HepG2 (cell line): ENCODE results near the gene AAMP. TPM values are rescaled to one million over a fixed set of nuclear protein-coding genes. Genes with fewer than 3 reads are reported as not detected.

ENCODE experiments used
- HHEX ChIP-seq: IDR thresholded peaks from 2 replicates; pipeline ENCODE4 v1.6.1; 2016; ENCODE audit warnings: control low read depth
- HNRNPLL ChIP-seq: fragments of 200-400 bp; formaldehyde crosslinking; IDR thresholded peaks from 2 replicates; pipeline ENCODE4 v1.6.1; 2017; ENCODE audit warnings: mild to moderate bottlenecking, low read depth, low read length; ENCODE audit not compliant: poor library complexity, severe bottlenecking
- KDM6A ChIP-seq: IDR thresholded peaks from 2 replicates; pipeline ENCODE4 v1.6.1; 2016; ENCODE audit warnings: low read depth
- MTA1 ChIP-seq: sonication (generic); formaldehyde crosslinking; IDR thresholded peaks from 2 replicates; pipeline ENCODE4 v1.4.0; 2020; ENCODE audit warnings: missing genetic modification reagents, mild to moderate bottlenecking, borderline replicate concordance
- NFATC3 ChIP-seq: sonication (generic); formaldehyde crosslinking; IDR thresholded peaks from 2 replicates; pipeline ENCODE4 v1.5.1; 2020; ENCODE audit warnings: mild to moderate bottlenecking, missing genetic modification reagents
- NFIC ChIP-seq: IDR thresholded peaks from 2 replicates; pipeline ENCODE4 v1.6.1; 2012; ENCODE audit warnings: mild to moderate bottlenecking, low read length, inconsistent platforms
- SMAD3 ChIP-seq: sonication (generic); formaldehyde crosslinking; IDR thresholded peaks from 2 replicates; pipeline ENCODE4 v1.4.0; 2020; ENCODE audit warnings: missing genetic modification reagents
- ZFYVE20 ChIP-seq: sonication (generic); formaldehyde crosslinking; IDR thresholded peaks from 2 replicates; pipeline ENCODE4 v1.8.0; 2023; ENCODE audit warnings: low read depth, mild to moderate bottlenecking, moderate library complexity, missing genetic modification reagents, borderline replicate concordance
- ZKSCAN5 ChIP-seq: sonication (generic); formaldehyde crosslinking; IDR thresholded peaks from 2 replicates; pipeline ENCODE4 v1.5.1; 2020; ENCODE audit warnings: mild to moderate bottlenecking, missing genetic modification reagents
- ZNF20 ChIP-seq: sonication (generic); formaldehyde crosslinking; IDR thresholded peaks from 2 replicates; pipeline ENCODE4 v1.4.0; 2020; ENCODE audit warnings: mild to moderate bottlenecking, moderate library complexity, missing genetic modification reagents
- ZNF207 ChIP-seq: fragments of 450-650 bp; IDR thresholded peaks from 2 replicates; pipeline ENCODE4 v1.6.1; 2016; ENCODE audit warnings: antibody characterized with exemption, borderline replicate concordance
- ZNF766 ChIP-seq: sonication (generic); formaldehyde crosslinking; IDR thresholded peaks from 2 replicates; pipeline ENCODE4 v1.5.0; 2020; ENCODE audit warnings: missing genetic modification reagents, borderline replicate concordance
- polyA plus RNA-seq, 8 experiments: library from polyadenylated mRNA; depleted of rRNA in 3 of 8; stranded (reverse) in 7 of 8; unstranded in 1 of 8; fragments of >200 nt; fragmentation: Illumina TruSeq in 4 of 8; extraction: Trizol in 4 of 8; gene quantifications; 2 replicates each; pipeline versions ENCODE4 v1.2.1 to v1.2.3, GENCODE V29; 2011 to 2016; ENCODE audit warnings: low read depth in 4 of 8, missing spikeins in 1 of 8, mixed read lengths in 1 of 8; ENCODE audit not compliant: insufficient read depth in 1 of 8
- total RNA-seq, 5 experiments: library from RNA; depleted of rRNA; stranded (reverse); fragments of >200 nt; fragmentation: Illumina TruSeq; extraction: Trizol; gene quantifications; 2 replicates each; pipeline ENCODE4 v1.2.3, GENCODE V29; 2016; ENCODE audit warnings: low read depth in 1 of 5
- TF ChIP-seq, protein P1 (sequence below): sonication (generic); formaldehyde crosslinking; IDR thresholded peaks from 2 replicates; pipeline ENCODE4 v1.5.0; 2020; ENCODE audit warnings: mild to moderate bottlenecking, missing genetic modification reagents, borderline replicate concordance
- TF ChIP-seq, protein P2 (sequence below): IDR thresholded peaks from 2 replicates; pipeline ENCODE4 v1.6.1; 2016; ENCODE audit warnings: low read depth, control low read depth
- TF ChIP-seq, protein P3 (sequence below): sonication (generic); formaldehyde crosslinking; IDR thresholded peaks from 2 replicates; pipeline ENCODE4 v1.4.0; 2020; ENCODE audit warnings: missing genetic modification reagents; ENCODE audit errors: not compliant biosample characterization
- TF ChIP-seq, protein P4 (sequence below): sonication (generic); formaldehyde crosslinking; IDR thresholded peaks from 2 replicates; pipeline ENCODE4 v1.4.0; 2020; ENCODE audit warnings: missing genetic modification reagents

Gene AAMP
- total and polyA plus RNA-seq, 2 of the 13 experiments (the other 11 are each of a cell fraction or from before 2014, with no cell fraction given): 110 to 186 TPM

DNA sequence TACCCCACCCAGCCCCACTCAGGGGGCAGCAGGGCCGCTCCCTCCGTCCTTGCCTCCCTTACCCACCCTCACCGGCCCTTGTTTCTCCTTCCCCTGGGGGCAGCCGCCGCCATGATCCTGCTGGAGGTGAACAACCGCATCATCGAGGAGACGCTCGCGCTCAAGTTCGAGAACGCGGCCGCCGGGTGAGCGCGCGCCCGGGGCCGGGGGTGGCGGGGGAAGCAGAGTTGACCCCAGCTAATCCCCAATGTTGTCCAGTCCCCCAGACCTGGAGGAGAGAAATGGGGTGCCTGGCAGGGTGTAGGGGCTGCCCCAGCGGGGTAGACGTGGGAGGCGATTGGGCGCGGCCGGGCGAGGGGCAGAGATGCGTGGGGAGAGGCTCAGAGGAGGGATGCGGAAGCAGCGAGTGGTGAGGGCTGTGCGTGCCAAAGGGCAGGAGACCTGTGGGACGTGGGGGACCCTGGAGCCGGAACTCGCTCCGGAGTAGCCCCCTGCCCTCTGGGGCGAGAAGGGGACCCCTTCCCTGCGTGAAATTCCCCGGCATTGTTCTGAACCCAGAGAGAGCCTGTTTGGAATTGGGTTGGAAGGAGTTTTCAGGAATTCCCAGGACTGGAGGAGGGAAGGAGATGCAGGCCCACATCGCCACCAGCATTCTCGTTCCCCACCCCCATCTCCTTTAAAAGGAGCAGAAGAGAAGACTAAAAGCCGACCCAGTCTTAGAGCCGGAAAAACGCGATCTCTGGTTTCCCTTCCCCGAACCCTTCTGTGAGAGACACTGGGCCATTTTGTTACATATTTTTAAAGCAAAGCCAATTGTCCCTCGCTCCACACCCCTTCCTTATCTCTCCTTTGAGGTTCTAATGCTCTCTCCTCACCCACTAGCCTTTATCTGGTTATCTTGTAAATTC, 52.3 kb downstream of the AAMP start (continued):
- TF ChIP-seq, protein P1, sequence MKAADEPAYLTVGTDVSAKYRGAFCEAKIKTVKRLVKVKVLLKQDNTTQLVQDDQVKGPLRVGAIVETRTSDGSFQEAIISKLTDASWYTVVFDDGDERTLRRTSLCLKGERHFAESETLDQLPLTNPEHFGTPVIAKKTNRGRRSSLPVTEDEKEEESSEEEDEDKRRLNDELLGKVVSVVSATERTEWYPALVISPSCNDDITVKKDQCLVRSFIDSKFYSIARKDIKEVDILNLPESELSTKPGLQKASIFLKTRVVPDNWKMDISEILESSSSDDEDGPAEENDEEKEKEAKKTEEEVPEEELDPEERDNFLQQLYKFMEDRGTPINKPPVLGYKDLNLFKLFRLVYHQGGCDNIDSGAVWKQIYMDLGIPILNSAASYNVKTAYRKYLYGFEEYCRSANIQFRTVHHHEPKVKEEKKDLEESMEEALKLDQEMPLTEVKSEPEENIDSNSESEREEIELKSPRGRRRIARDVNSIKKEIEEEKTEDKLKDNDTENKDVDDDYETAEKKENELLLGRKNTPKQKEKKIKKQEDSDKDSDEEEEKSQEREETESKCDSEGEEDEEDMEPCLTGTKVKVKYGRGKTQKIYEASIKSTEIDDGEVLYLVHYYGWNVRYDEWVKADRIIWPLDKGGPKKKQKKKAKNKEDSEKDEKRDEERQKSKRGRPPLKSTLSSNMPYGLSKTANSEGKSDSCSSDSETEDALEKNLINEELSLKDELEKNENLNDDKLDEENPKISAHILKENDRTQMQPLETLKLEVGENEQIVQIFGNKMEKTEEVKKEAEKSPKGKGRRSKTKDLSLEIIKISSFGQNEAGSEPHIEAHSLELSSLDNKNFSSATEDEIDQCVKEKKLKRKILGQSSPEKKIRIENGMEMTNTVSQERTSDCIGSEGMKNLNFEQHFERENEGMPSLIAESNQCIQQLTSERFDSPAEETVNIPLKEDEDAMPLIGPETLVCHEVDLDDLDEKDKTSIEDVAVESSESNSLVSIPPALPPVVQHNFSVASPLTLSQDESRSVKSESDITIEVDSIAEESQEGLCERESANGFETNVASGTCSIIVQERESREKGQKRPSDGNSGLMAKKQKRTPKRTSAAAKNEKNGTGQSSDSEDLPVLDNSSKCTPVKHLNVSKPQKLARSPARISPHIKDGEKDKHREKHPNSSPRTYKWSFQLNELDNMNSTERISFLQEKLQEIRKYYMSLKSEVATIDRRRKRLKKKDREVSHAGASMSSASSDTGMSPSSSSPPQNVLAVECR (CRISPR knock-in tag): peak; percentile 69
- no peak for TF ChIP-seq HHEX
- TF ChIP-seq NFIC: no peak
- TF ChIP-seq KDM6A: no peak
- no peak for TF ChIP-seq ZNF766
- no peak for TF ChIP-seq ZFYVE20 (CRISPR knock-in tag)
- TF ChIP-seq ZNF20 (CRISPR knock-in tag): no peak
- no peak for TF ChIP-seq ZNF207
- TF ChIP-seq, protein P2, sequence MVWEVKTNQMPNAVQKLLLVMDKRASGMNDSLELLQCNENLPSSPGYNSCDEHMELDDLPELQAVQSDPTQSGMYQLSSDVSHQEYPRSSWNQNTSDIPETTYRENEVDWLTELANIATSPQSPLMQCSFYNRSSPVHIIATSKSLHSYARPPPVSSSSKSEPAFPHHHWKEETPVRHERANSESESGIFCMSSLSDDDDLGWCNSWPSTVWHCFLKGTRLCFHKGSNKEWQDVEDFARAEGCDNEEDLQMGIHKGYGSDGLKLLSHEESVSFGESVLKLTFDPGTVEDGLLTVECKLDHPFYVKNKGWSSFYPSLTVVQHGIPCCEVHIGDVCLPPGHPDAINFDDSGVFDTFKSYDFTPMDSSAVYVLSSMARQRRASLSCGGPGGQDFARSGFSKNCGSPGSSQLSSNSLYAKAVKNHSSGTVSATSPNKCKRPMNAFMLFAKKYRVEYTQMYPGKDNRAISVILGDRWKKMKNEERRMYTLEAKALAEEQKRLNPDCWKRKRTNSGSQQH (CRISPR knock-in tag): 0 out of 2 replicates have a peak, but pooled peaks have one; percentile 46
- TF ChIP-seq, protein P3, sequence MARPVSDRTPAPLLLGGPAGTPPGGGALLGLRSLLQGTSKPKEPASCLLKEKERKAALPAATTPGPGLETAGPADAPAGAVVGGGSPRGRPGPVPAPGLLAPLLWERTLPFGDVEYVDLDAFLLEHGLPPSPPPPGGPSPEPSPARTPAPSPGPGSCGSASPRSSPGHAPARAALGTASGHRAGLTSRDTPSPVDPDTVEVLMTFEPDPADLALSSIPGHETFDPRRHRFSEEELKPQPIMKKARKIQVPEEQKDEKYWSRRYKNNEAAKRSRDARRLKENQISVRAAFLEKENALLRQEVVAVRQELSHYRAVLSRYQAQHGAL: no peak
- TF ChIP-seq ZKSCAN5: no peak
- 0 out of 2 replicates have a peak, but pooled peaks have one; percentile 55 for TF ChIP-seq MTA1
- TF ChIP-seq, protein P4, sequence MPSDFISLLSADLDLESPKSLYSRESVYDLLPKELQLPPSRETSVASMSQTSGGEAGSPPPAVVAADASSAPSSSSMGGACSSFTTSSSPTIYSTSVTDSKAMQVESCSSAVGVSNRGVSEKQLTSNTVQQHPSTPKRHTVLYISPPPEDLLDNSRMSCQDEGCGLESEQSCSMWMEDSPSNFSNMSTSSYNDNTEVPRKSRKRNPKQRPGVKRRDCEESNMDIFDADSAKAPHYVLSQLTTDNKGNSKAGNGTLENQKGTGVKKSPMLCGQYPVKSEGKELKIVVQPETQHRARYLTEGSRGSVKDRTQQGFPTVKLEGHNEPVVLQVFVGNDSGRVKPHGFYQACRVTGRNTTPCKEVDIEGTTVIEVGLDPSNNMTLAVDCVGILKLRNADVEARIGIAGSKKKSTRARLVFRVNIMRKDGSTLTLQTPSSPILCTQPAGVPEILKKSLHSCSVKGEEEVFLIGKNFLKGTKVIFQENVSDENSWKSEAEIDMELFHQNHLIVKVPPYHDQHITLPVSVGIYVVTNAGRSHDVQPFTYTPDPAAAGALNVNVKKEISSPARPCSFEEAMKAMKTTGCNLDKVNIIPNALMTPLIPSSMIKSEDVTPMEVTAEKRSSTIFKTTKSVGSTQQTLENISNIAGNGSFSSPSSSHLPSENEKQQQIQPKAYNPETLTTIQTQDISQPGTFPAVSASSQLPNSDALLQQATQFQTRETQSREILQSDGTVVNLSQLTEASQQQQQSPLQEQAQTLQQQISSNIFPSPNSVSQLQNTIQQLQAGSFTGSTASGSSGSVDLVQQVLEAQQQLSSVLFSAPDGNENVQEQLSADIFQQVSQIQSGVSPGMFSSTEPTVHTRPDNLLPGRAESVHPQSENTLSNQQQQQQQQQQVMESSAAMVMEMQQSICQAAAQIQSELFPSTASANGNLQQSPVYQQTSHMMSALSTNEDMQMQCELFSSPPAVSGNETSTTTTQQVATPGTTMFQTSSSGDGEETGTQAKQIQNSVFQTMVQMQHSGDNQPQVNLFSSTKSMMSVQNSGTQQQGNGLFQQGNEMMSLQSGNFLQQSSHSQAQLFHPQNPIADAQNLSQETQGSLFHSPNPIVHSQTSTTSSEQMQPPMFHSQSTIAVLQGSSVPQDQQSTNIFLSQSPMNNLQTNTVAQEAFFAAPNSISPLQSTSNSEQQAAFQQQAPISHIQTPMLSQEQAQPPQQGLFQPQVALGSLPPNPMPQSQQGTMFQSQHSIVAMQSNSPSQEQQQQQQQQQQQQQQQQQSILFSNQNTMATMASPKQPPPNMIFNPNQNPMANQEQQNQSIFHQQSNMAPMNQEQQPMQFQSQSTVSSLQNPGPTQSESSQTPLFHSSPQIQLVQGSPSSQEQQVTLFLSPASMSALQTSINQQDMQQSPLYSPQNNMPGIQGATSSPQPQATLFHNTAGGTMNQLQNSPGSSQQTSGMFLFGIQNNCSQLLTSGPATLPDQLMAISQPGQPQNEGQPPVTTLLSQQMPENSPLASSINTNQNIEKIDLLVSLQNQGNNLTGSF: no peak
- TF ChIP-seq SMAD3: 0 out of 2 replicates have a peak, but pooled peaks have one; percentile 3
- no peak for TF ChIP-seq HNRNPLL
- TF ChIP-seq NFATC3: no peak
